Posterior vena cava (tissue), 2 donors: ENCODE results near the gene ERAP2. TPM values are rescaled to one million over a fixed set of nuclear protein-coding genes. Genes with fewer than 3 reads are reported as not detected.
A peak's percentile ranks its signal among the peaks of the same experiment; 100 is the strongest.

Experiments used
- DNase-seq: peaks from one replicate; pipeline ENCODE4 v3.0.0-alpha.2; 2020; ENCODE audit warnings: low spot score
- intact Hi-C, 2 donors: fragments of 100-400 bp; cut with DNase I; formaldehyde crosslinking; loops; one replicate each; pipeline versions ENCODE4 v1.14.1 to v1.14.2; 2022 to 2023
- total RNA-seq, 2 donors: library from RNA; stranded (reverse); fragmentation: NEBNext Ultra II Directional; extraction: Animal tissue kit (Norgen Biotek cat#: 25700); gene quantifications; one replicate each; pipeline ENCODE4 v1.2.1, GENCODE V29; 2021
- donor health status: DM: yes; HTN: yes; CAD: no.
- donor health status: DM: yes; HTN: yes; CAD: no.

Gene ERAP2
- total RNA-seq, 2 donors from 2014 or later, result 4.8 to 9.6 TPM

GRCh38 chr5:96945144-96945897, 69.0 kb downstream of the ERAP2 start:
- intact Hi-C loops, result no loop called here
- DNase-seq, result no peak

DNA sequence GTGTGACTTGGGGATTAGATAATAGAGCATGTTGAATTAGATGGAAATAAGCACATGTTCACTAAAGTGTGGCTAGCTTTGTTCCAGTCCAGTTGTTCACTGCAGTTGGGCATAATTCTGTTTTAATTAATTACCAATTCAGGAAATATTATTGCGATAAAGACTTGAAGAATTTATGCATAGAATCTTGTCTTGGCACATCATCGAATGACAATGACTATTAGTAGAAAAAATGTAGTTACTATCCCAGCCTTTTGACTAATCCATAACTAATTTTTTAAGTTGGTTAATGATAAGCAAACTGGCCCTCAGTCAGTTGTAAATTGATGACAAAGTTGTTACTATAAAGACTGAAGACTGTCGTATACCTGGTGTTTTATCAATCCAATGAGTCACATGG, 70.1 kb downstream of the ERAP2 start:
- DNase-seq, result no peak
- intact Hi-C loops, result no loop called here

- intact Hi-C loops, result no loop called here
- DNase-seq, result no peak
Measured at GRCh38 chr5:96952118-96952750, 75.9 kb downstream of the ERAP2 start.

DNA sequence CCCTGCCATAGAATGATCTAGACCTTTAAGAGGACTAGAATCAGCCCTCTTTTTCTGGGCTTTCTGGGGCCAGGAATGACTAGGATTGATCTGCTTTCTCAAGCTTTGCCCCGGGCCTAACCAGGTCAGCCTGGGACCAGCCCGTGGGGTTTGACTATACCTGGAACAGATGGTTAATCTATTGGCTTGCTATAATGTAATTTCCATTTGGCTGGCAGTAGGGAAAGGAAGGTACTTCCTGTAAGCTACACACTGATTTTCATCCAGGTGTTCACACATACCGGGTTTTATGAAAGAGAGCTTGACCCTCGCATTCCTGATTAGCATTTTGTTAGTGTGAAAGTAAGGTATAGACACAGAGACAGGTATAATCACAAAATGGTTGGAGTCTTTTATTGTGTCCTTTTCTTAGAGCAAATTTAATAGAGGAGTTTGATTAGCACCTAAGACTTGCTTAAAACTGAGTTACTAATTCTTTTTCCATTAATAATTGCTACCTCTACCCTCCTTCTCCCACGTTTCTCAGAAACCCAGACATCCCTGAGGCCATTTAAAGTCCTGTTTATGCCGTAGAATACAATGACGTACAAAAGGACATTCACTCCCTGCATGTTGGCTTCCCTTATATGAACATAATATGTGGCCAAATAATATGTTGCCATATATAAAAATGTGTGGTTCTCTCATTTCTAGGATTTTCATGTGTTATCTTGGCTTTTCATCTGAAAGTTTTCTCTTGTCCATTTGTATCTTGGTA, 76.9 kb downstream of the ERAP2 start:
- intact Hi-C loops, result no loop called here

GRCh38 chr5:96957254-96958049, 81.2 kb downstream of the ERAP2 start:
- no peak for DNase-seq
- intact Hi-C loops, result no loop called here

More for the DNA sequence above, 76.9 kb downstream of the ERAP2 start:
- DNase-seq, result no peak

DNA sequence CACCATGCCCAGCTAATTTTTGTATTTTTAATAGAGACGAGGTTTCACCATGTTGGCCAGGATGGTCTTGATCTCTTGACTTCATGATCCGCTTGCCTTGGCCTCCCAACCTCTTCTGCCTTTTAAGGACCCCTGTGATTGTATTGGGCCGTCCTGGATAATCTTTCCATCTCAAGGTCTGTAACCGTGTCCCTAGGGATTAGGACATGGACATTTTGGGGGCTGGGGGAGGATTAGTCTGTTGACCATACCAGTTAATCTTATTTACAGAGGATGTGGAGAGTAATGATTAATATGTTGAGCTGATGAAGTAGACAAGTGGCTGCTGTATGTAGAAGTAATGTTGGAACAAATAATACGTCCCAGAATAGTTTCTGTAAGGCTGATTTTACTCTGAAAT, 82.7 kb downstream of the ERAP2 start:
- intact Hi-C loops, result no loop called here
- DNase-seq, result no peak

GRCh38 chr5:96961053-96961452, 84.8 kb downstream of the ERAP2 start:
- DNase-seq, result no peak
- intact Hi-C loops, result no loop called here

DNA sequence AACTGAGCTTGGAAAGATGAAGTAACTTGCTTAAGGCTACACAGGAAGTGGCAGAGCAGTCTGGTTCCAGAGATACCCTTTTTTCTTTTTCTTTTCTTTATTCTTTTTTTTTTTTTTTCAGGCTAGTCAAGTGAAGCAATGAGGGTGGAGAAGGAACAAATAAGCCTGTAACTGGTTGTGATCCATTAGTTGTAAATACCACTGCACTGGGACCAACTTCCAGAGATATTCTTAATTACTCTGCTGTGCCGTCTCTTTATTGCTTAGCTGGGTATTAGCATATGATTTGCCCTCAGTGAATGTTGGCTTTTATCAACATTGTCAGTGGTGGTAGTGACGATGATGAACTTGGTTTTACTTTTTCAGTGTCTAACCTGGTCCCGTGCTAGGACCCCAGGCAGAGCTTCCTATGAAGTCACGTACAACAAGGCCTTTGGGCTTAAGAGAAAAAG, 86.3 kb downstream of the ERAP2 start:
- no peak for DNase-seq
- intact Hi-C loops, result no loop called here

DNA sequence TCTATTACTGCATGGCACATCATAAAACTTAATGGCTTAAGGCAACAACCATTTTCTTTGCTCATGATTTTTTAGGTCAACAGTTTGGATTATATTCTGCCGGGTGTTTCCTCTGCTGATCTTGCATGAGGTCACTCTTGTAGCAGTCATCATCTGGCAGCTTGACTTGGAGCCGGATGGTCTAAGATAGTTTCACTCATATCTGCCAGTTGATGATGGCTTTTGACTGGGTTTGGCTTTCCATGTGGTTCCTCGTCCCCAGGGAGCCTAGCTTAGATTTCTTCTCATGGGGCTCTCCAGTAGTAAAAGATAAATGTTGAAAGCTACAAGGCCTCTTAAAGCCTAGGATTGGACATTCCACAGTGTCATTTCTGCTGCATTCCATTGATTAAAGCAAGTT, 87.0 kb downstream of the ERAP2 start:
- intact Hi-C loops, result no loop called here
- peak; percentile 84 for DNase-seq

GRCh38 chr5:96966801-96967200, 90.5 kb downstream of the ERAP2 start:
- intact Hi-C loops, result no loop called here
- no peak for DNase-seq

GRCh38 chr5:96967400-96967799, 91.1 kb downstream of the ERAP2 start:
- DNase-seq, result no peak
- intact Hi-C loops, result no loop called here

DNA sequence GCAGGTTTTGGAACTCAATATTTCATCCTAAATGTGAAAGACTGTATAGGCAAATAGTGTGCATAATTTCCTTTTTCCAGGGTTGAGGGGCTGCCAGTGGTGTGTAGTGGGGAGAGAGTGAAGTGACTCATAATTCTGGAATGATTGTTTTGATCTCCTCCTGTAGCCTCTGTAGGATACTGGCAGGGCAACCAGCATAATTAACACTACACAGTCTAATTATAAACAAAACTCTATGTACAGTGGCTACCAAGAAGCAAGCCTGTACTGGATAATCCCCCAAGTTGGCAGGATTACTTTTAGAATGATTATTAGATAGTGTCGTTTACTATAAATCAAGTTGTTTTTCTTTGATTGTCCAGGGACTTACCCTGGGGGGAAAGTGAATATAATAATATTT, 91.8 kb downstream of the ERAP2 start:
- DNase-seq, result no peak
- intact Hi-C loops, result no loop called here

DNA sequence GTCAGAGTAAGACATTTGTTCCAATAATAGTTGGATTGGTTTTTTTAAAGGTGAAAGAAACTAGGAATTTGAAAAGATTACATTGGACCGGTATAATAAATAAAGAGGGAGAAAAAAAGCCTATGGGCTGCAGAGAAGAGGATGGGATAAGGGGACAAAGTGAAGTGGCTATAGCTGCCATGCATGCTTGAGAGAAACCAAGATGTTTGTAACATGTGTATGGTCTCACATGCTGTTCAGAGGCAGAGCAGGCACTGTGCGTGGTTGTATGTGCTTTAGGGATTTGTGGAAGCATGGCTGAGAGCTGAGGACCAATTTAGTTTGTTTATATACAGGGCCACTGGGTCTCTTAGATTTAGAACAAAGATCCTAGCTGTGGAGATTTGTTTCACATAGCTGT, 92.3 kb downstream of the ERAP2 start:
- no peak for DNase-seq
- intact Hi-C loops, result no loop called here

Other genes starting within 250 kb of the ERAP2 start
- 100 to 1,000 TPM; 278 to 312 TPM for gene CAST, start 214.1 kb upstream of the ERAP2 start, total RNA-seq
- gene ERAP1, start 68.6 kb upstream of the ERAP2 start, total RNA-seq, result 10 to 100 TPM; 31.8 to 44.6 TPM
- 10 to 100 TPM; 50.9 to 52.4 TPM for gene LNPEP, start 59.6 kb downstream of the ERAP2 start, total RNA-seq